WTC11 (cell line): ENCODE measurements around the gene PRKN. TPM values are rescaled to one million over a fixed set of nuclear protein-coding genes. Genes with fewer than 3 reads are reported as not detected.

ENCODE experiments used
- ATAC-seq: fragments of 200-7000 bp; cut with Tn5 transposase; 2 replicates; pipeline ENCODE4 v1.10.0; 2021; ENCODE audit warnings: mild to moderate bottlenecking, moderate library complexity
- CTCF ChIA-PET: fragments of 300-600 bp; sonication (Branson Sonifier 250); formaldehyde crosslinking; loops from one replicate; lab custom pipeline; 2021; ENCODE audit warnings: antibody characterized with exemption; lab: Charles Lee
- POLR2A ChIA-PET: fragments of 350-600 bp; sonication (Branson Sonifier 250); formaldehyde crosslinking; loops from one replicate; lab custom pipeline; 2021; ENCODE audit warnings: antibody characterized with exemption; lab: Charles Lee
- DNase-seq: peaks from one replicate; pipeline ENCODE4 v3.0.0; 2021; ENCODE audit warnings: low spot score
- H3K27ac Mint-ChIP-seq: 2 replicates; pipeline ENCODE4 v1.8.0; 2021; ENCODE audit warnings: mixed read lengths
- H3K27me3 Mint-ChIP-seq: 2 replicates; pipeline ENCODE4 v1.8.0; 2021; ENCODE audit warnings: low read depth, mild to moderate bottlenecking, moderate library complexity, mixed read lengths
- H3K36me3 Mint-ChIP-seq: 2 replicates; pipeline ENCODE4 v1.8.0; 2021; ENCODE audit warnings: mixed read lengths
- H3K4me1 Mint-ChIP-seq: 2 replicates; pipeline ENCODE4 v1.8.0; 2022; ENCODE audit warnings: mixed read lengths
- H3K4me3 Mint-ChIP-seq: 2 replicates; pipeline ENCODE4 v1.8.0; 2021; ENCODE audit warnings: mild to moderate bottlenecking, moderate library complexity, mixed read lengths
- H3K9me3 Mint-ChIP-seq: 2 replicates; pipeline ENCODE4 v1.8.0; 2021; ENCODE audit warnings: mixed read lengths
- AR ChIP-seq: fragments of 250-450 bp; sonication (Bioruptor Pico); IDR thresholded peaks from 2 replicates; pipeline ENCODE4 v1.9.0; 2021; ENCODE audit warnings: mild to moderate bottlenecking
- ATF1 ChIP-seq: sonication (generic); formaldehyde crosslinking; IDR thresholded peaks from 2 replicates; pipeline ENCODE4 v1.8.1; 2023; ENCODE audit warnings: mild to moderate bottlenecking, moderate library complexity, missing genetic modification reagents
- CTCF ChIP-seq: fragments of 200-600 bp; IDR thresholded peaks from 2 replicates; pipeline ENCODE4 v1.8.0; 2022; ENCODE audit warnings: antibody characterized with exemption
- ESRRA ChIP-seq: sonication (generic); formaldehyde crosslinking; IDR thresholded peaks from 2 replicates; pipeline ENCODE4 v1.8.1; 2022; ENCODE audit warnings: mild to moderate bottlenecking, missing genetic modification reagents, borderline replicate concordance
- FOXP1 ChIP-seq: sonication (generic); formaldehyde crosslinking; IDR thresholded peaks from 2 replicates; pipeline ENCODE4 v1.8.0; 2022; ENCODE audit warnings: missing genetic modification reagents, mild to moderate bottlenecking, moderate library complexity, borderline replicate concordance
- GTF2I ChIP-seq: fragments of 250-450 bp; sonication (Bioruptor Pico); conservative IDR thresholded peaks from 2 replicates; pipeline ENCODE4 v1.4.0; 2021; ENCODE audit warnings: mild to moderate bottlenecking
- IRF2 ChIP-seq: sonication (generic); formaldehyde crosslinking; IDR thresholded peaks from 2 replicates; pipeline ENCODE4 v1.8.0; 2022; ENCODE audit warnings: low read depth, missing genetic modification reagents, borderline replicate concordance
- JAZF1 ChIP-seq: fragments of 250-450 bp; sonication (Bioruptor Pico); IDR thresholded peaks from 2 replicates; pipeline ENCODE4 v1.9.0; 2021; ENCODE audit warnings: moderate library complexity, mild to moderate bottlenecking, inconsistent platforms
- OVOL2 ChIP-seq: fragments of 250-450 bp; sonication (Bioruptor Pico); IDR thresholded peaks from 2 replicates; pipeline ENCODE4 v1.9.0; 2021; ENCODE audit warnings: mild to moderate bottlenecking, borderline replicate concordance
- RORB ChIP-seq: fragments of 250-450 bp; sonication (Bioruptor Pico); IDR thresholded peaks from 2 replicates; pipeline ENCODE4 v1.9.0; 2021; ENCODE audit warnings: mild to moderate bottlenecking
- ZMAT4 ChIP-seq: fragments of 250-450 bp; sonication (Bioruptor Pico); IDR thresholded peaks from 2 replicates; pipeline ENCODE4 v1.9.0; 2021; ENCODE audit warnings: mild to moderate bottlenecking
- ZNF121 ChIP-seq: sonication (generic); formaldehyde crosslinking; IDR thresholded peaks from 2 replicates; pipeline ENCODE4 v1.8.0; 2023; ENCODE audit warnings: missing genetic modification reagents
- ZNF416 ChIP-seq: fragments of 250-450 bp; sonication (Bioruptor Pico); IDR thresholded peaks from 2 replicates; pipeline ENCODE4 v1.9.0; 2021; ENCODE audit warnings: mild to moderate bottlenecking, inconsistent platforms
- ZNF423 ChIP-seq: fragments of 250-450 bp; sonication (Bioruptor Pico); IDR thresholded peaks from 2 replicates; pipeline ENCODE4 v2.1.2; 2022; ENCODE audit warnings: mild to moderate bottlenecking, moderate library complexity
- total RNA-seq: library from RNA; stranded (reverse); gene quantifications from 3 replicates; pipeline ENCODE4 v1.2.3, GENCODE V29; 2021
- TF ChIP-seq, protein P1 (sequence below): sonication (generic); formaldehyde crosslinking; IDR thresholded peaks from 2 replicates; pipeline ENCODE4 v1.8.1; 2022; ENCODE audit warnings: mild to moderate bottlenecking, missing genetic modification reagents, moderate library complexity, borderline replicate concordance
- TF ChIP-seq, protein P2 (sequence below): fragments of 250-450 bp; sonication (Bioruptor Pico); IDR thresholded peaks from 2 replicates; pipeline ENCODE4 v2.1.2; 2022; ENCODE audit warnings: mild to moderate bottlenecking, moderate library complexity
- TF ChIP-seq, protein P3 (sequence below): fragments of 250-450 bp; sonication (Bioruptor Pico); IDR thresholded peaks from 2 replicates; pipeline ENCODE4 v1.8.0; 2021; ENCODE audit warnings: mild to moderate bottlenecking
- TF ChIP-seq, protein P4 (sequence below): sonication (generic); formaldehyde crosslinking; IDR thresholded peaks from 2 replicates; pipeline ENCODE4 v1.8.0; 2022; ENCODE audit warnings: mild to moderate bottlenecking, missing genetic modification reagents
- TF ChIP-seq, protein P5 (sequence below): sonication (generic); formaldehyde crosslinking; IDR thresholded peaks from 2 replicates; pipeline ENCODE4 v1.8.1; 2023; ENCODE audit warnings: mild to moderate bottlenecking, missing genetic modification reagents, borderline replicate concordance

The PRKN gene
- total RNA-seq, 1 experiment from 2014 or later = 0.59 TPM

DNA sequence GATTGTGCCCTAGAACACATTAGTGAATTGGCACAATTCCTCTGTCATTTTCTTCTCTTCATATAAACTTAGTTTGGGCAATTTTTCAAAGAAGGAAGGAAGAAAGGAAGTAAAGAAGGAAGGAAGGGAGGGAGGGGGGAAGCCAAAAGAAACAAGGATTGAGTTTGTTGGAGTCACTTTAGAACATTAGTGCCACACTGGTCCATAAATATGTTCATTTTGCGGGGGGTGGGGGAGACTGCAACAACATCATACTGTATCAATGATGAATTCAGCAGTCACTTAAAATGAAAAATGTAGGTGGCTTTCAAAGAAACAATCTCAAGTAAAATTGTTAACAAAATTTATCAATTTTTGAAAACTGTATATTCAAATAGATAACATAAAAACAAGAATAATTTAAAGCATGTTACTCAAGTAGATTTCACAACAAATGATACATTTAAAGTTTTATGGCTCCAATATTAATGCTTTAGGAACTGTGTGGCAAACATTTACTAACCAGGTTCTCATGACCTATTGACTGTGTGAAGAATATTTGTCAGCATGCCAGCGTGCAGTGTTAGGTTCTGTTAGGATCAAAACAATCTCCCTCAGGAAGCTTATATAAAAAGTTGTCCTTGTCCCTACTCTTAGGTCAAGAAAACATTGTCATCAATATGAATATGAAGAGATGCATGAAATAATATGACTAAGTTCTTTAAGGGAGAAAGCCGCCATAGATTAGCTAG lies 1245.6 kb downstream of the PRKN start:
- no peaks in the 10 kb centered on the region; the same call in 1 of the 2 replicates for H3K27me3 Mint-ChIP-seq
- POLR2A ChIA-PET = interaction anchor here (0.5 kb wide), 1 partner anchor 747 kb away, joined by 3 read pairs; no protein-coding TSS in a partner anchor
- TF ChIP-seq FOXP1 = no peak
- TF ChIP-seq, all 79 proteins: peak for 0
- Mint-ChIP-seq H3K36me3 (no peaks in the 10 kb centered on the region), H3K9me3 (no peaks in the 10 kb centered on the region), H3K4me1 (peaks cover 10% of the 10 kb centered on the region), H3K4me3 (no peak overlapping the region), H3K27ac (no peak overlapping the region)
- CTCF ChIA-PET = interaction anchor here (1.6 kb wide), 1 partner anchor 16 kb away, joined by 4 read pairs; no protein-coding TSS in a partner anchor
- ATAC-seq (no peak), DNase-seq (no peak)

- DNase-seq = no peak
- no peak for TF ChIP-seq ZNF416 (CRISPR knock-in tag)
- TF ChIP-seq ZNF423 (CRISPR knock-in tag) = no peak
- TF ChIP-seq GTF2I = no peak
- TF ChIP-seq OVOL2 (CRISPR knock-in tag) = no peak
- TF ChIP-seq ATF1 (CRISPR knock-in tag) = no peak
- TF ChIP-seq AR = no peak
- no peak for TF ChIP-seq ZNF121 (CRISPR knock-in tag)
- TF ChIP-seq, protein P1, sequence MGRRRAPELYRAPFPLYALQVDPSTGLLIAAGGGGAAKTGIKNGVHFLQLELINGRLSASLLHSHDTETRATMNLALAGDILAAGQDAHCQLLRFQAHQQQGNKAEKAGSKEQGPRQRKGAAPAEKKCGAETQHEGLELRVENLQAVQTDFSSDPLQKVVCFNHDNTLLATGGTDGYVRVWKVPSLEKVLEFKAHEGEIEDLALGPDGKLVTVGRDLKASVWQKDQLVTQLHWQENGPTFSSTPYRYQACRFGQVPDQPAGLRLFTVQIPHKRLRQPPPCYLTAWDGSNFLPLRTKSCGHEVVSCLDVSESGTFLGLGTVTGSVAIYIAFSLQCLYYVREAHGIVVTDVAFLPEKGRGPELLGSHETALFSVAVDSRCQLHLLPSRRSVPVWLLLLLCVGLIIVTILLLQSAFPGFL (CRISPR knock-in tag) = no peak
- TF ChIP-seq, protein P2, sequence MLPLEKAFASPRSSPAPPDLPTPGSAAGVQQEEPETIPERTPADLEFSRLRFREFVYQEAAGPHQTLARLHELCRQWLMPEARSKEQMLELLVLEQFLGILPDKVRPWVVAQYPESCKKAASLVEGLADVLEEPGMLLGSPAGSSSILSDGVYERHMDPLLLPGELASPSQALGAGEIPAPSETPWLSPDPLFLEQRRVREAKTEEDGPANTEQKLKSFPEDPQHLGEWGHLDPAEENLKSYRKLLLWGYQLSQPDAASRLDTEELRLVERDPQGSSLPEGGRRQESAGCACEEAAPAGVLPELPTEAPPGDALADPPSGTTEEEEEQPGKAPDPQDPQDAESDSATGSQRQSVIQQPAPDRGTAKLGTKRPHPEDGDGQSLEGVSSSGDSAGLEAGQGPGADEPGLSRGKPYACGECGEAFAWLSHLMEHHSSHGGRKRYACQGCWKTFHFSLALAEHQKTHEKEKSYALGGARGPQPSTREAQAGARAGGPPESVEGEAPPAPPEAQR (CRISPR knock-in tag) = no peak
- TF ChIP-seq CTCF = no peak
- no peak for TF ChIP-seq RORB (CRISPR knock-in tag)
- TF ChIP-seq IRF2 (CRISPR knock-in tag) = no peak
- TF ChIP-seq, protein P3, sequence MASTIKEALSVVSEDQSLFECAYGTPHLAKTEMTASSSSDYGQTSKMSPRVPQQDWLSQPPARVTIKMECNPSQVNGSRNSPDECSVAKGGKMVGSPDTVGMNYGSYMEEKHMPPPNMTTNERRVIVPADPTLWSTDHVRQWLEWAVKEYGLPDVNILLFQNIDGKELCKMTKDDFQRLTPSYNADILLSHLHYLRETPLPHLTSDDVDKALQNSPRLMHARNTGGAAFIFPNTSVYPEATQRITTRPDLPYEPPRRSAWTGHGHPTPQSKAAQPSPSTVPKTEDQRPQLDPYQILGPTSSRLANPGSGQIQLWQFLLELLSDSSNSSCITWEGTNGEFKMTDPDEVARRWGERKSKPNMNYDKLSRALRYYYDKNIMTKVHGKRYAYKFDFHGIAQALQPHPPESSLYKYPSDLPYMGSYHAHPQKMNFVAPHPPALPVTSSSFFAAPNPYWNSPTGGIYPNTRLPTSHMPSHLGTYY (CRISPR knock-in tag) = no peak
- TF ChIP-seq, protein P4, sequence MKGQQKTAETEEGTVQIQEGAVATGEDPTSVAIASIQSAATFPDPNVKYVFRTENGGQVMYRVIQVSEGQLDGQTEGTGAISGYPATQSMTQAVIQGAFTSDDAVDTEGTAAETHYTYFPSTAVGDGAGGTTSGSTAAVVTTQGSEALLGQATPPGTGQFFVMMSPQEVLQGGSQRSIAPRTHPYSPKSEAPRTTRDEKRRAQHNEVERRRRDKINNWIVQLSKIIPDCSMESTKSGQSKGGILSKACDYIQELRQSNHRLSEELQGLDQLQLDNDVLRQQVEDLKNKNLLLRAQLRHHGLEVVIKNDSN (CRISPR knock-in tag) = no peak
- no peak for TF ChIP-seq ZMAT4 (CRISPR knock-in tag)
- TF ChIP-seq JAZF1 (CRISPR knock-in tag) = no peak
- TF ChIP-seq ESRRA (CRISPR knock-in tag) = no peak
- TF ChIP-seq, protein P5, sequence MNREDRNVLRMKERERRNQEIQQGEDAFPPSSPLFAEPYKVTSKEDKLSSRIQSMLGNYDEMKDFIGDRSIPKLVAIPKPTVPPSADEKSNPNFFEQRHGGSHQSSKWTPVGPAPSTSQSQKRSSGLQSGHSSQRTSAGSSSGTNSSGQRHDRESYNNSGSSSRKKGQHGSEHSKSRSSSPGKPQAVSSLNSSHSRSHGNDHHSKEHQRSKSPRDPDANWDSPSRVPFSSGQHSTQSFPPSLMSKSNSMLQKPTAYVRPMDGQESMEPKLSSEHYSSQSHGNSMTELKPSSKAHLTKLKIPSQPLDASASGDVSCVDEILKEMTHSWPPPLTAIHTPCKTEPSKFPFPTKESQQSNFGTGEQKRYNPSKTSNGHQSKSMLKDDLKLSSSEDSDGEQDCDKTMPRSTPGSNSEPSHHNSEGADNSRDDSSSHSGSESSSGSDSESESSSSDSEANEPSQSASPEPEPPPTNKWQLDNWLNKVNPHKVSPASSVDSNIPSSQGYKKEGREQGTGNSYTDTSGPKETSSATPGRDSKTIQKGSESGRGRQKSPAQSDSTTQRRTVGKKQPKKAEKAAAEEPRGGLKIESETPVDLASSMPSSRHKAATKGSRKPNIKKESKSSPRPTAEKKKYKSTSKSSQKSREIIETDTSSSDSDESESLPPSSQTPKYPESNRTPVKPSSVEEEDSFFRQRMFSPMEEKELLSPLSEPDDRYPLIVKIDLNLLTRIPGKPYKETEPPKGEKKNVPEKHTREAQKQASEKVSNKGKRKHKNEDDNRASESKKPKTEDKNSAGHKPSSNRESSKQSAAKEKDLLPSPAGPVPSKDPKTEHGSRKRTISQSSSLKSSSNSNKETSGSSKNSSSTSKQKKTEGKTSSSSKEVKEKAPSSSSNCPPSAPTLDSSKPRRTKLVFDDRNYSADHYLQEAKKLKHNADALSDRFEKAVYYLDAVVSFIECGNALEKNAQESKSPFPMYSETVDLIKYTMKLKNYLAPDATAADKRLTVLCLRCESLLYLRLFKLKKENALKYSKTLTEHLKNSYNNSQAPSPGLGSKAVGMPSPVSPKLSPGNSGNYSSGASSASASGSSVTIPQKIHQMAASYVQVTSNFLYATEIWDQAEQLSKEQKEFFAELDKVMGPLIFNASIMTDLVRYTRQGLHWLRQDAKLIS (CRISPR knock-in tag) = no peak
These were observed 1247.0 kb downstream of the PRKN start for GRCh38 chr6:161480421-161481155.

More at GRCh38 chr6:161480421-161481155, 1247.0 kb downstream of the PRKN start:
- H3K36me3 Mint-ChIP-seq = no peaks in the 10 kb centered on the region
- no peak overlapping the region for H3K27ac Mint-ChIP-seq
- H3K4me1 Mint-ChIP-seq = peaks cover 10% of the 10 kb centered on the region
- H3K9me3 Mint-ChIP-seq = no peaks in the 10 kb centered on the region
- ChIA-PET POLR2A (no interaction called here), CTCF (interaction anchor here (0.9 kb wide), 1 partner anchor 62 kb away, joined by 3 read pairs; no protein-coding TSS in a partner anchor)
- no peaks in the 10 kb centered on the region; the same call in 1 of the 2 replicates for H3K27me3 Mint-ChIP-seq
- no peak for ATAC-seq
- no peak overlapping the region for H3K4me3 Mint-ChIP-seq
